OCI-LY7 (cell line): ENCODE measurements around the gene LRRC26. TPM values are rescaled to one million over a fixed set of nuclear protein-coding genes. Genes with fewer than 3 reads are reported as not detected.

Experiments used
- BruUV-seq: library from RNA; stranded (reverse); fragments of 400-500 nt; replicated peaks from 2 replicates; lab custom pipeline; 2021; lab: Mats Ljungman, UMichigan
- CTCF ChIA-PET: fragments of 300-600 bp; sonication (Branson Sonifier 250); formaldehyde crosslinking; loops from one replicate; lab custom pipeline; 2022; ENCODE audit warnings: antibody characterized with exemption; ENCODE audit not compliant: unreplicated experiment; lab: Charles Lee
- POLR2A ChIA-PET: fragments of 300-600 bp; sonication (Branson Sonifier 250); formaldehyde crosslinking; loops from one replicate; lab custom pipeline; 2022; ENCODE audit warnings: antibody characterized with exemption; lab: Charles Lee
- DNase-seq: peaks from one replicate; pipeline ENCODE4 v3.0.0-alpha.2; 2015; ENCODE audit warnings: low spot score
- H2AFZ ChIP-seq: fragments of 200-600 bp; sonication (generic), shearing (Covaris generic); 2 replicates; pipeline ENCODE4 v1.6.1; 2014; ENCODE audit warnings: mild to moderate bottlenecking, antibody characterized with exemption, low read length, moderate library complexity
- H3K27ac ChIP-seq: fragments of 200-600 bp; sonication (generic); 2 replicates; pipeline ENCODE4 v1.5.1; 2014; ENCODE audit warnings: mixed run types, low read depth, mild to moderate bottlenecking, moderate library complexity, low read length, inconsistent platforms; ENCODE audit not compliant: poor library complexity, severe bottlenecking
- H3K36me3 ChIP-seq: fragments of 200-600 bp; sonication (generic); 2 replicates; pipeline ENCODE4 v1.6.1; 2014; ENCODE audit warnings: mild to moderate bottlenecking, antibody characterized with exemption, low read length, moderate library complexity, mixed read lengths; ENCODE audit not compliant: insufficient read depth
- H3K4me1 ChIP-seq: fragments of 200-600 bp; sonication (generic); 2 replicates; pipeline ENCODE4 v1.5.1; 2014; ENCODE audit warnings: mild to moderate bottlenecking, low read length; ENCODE audit not compliant: insufficient read depth, poor library complexity, severe bottlenecking
- H3K4me2 ChIP-seq: fragments of 200-600 bp; sonication (generic); 2 replicates; pipeline ENCODE4 v1.6.1; 2014; ENCODE audit warnings: mild to moderate bottlenecking, low read length
- H3K4me3 ChIP-seq: fragments of 200-600 bp; sonication (generic); 2 replicates; pipeline ENCODE4 v1.5.1; 2014; ENCODE audit warnings: mild to moderate bottlenecking, low read depth, low read length; ENCODE audit not compliant: poor library complexity, severe bottlenecking
- H3K79me2 ChIP-seq: fragments of 200-600 bp; sonication (generic); 2 replicates; pipeline ENCODE4 v1.6.1; 2016; ENCODE audit warnings: low read depth, mild to moderate bottlenecking, low read length, moderate library complexity, mixed read lengths; ENCODE audit not compliant: insufficient read depth
- H3K9me2 ChIP-seq: fragments of 200-600 bp; sonication (generic); 2 replicates; pipeline ENCODE4 v1.6.1; 2016; ENCODE audit warnings: mild to moderate bottlenecking, low read length, mixed read lengths; ENCODE audit not compliant: insufficient read depth
- H3K9me3 ChIP-seq: fragments of 200-600 bp; sonication (generic); 2 replicates; pipeline ENCODE4 v1.6.1; 2014; ENCODE audit warnings: mild to moderate bottlenecking, mixed run types, low read length, mixed read lengths
- H4K20me1 ChIP-seq: fragments of 200-600 bp; sonication (generic); 2 replicates; pipeline ENCODE4 v1.6.1; 2014; ENCODE audit warnings: mild to moderate bottlenecking, antibody characterized with exemption, low read length, moderate library complexity, mixed read lengths; ENCODE audit not compliant: insufficient read depth
- EZH2phosphoT487 ChIP-seq: fragments of 200-600 bp; sonication (generic); IDR thresholded peaks from 2 replicates; pipeline ENCODE4 v1.6.1; 2018; ENCODE audit warnings: low read depth, borderline replicate concordance, mild to moderate bottlenecking, mixed run types, antibody characterized with exemption, low read length, moderate library complexity, mixed read lengths
- intact Hi-C: fragments of 100-400 bp; cut with micrococcal nuclease; formaldehyde crosslinking; loops from one replicate; pipeline ENCODE4 v1.10.0; 2022; ENCODE audit not compliant: unreplicated experiment
- total RNA-seq, 2 experiments: library from RNA; depleted of rRNA in 1 of 2; stranded (reverse); fragments of >200 nt in 1 of 2; shearing (Covaris generic) in 1 of 2; gene quantifications; 2 replicates each; pipeline ENCODE4 v1.2.3, GENCODE V29; 2014 to 2022
- TF ChIP-seq, protein P1 (sequence below): fragments of 200-600 bp; sonication (generic); conservative IDR thresholded peaks from 2 replicates; pipeline ENCODE4 v1.5.1; 2014; ENCODE audit warnings: mild to moderate bottlenecking, antibody characterized with exemption, low read length, moderate library complexity, mixed read lengths

LRRC26 gene
- total RNA-seq, 2 experiments from 2014 or later: not detected

DNA sequence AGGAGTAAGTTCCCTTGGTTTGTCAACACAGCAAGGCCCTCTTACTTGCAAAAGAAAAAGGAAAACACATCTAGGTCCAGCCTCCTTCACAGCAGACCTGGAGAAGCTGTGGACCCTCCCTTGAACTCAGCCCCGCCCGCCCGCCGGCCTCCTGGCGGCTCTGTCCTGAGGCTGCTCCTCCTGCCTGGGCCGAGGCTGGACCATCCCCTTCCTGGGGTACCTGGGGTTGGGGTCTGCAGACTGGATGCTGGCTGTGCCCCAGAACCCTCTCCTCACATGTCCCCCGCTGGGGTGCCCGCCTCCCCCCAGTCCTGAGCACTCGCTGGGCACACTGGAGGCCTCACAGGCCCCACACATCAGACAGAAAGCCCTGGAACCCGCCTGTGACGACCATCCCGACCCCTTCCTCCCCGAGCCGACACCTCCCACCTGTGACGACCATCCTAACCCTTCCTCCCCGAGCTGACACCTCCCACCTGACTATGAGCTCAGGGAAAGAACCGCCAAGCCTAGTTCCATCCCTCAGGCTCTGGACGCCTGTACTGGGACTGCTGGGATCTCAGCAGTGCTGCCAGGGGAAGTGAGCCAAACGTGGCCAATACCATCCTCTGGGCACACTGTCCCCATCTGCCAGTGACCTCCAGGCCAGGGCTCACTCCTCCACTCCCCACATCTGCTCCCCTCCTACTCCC lies 9.2 kb upstream of the LRRC26 start:
- H3K36me3 ChIP-seq: peaks cover 54% of the 10 kb centered on the region

DNA sequence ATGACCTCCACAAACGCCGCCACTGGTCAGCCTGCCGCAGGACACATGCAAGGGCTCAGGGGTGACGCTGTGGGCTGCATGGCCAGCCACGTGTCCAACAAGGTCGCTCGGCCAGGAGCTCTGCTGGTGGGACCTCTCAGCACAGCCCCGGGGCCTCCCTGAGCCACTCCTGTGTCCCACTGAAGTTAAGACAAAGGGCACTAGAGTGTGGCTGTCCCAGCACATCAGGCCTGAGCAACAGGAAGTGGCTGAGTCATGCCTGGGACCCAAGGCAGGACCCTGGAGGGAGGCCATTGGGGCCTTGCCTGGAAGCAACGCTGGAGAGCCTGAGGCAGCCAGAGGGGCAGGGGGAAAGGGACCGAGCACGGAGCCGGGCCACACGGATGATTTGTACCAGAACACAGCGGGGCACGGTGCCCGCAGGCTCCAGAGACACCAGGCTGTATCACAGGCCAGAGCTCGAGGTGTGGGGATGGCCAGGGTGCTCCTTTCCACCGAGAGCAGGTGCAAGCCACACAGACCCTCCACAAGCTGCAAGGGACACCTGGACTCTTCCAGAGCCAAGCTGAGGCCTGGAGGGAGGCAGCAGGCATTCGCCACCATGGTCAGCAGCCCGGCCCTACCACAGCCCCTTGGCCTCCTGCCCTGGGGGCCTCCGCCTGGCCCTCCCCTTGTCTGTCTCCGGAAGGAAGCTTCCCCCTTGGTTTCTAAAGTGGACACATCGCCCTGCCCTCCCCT lies 8.5 kb upstream of the LRRC26 start:
- no peaks in the 10 kb centered on the region for H3K9me3 ChIP-seq
- no peak overlapping the region for H3K27ac ChIP-seq
- H3K79me2 ChIP-seq: no peaks in the 10 kb centered on the region
- POLR2A ChIA-PET: no interaction called here
- CTCF ChIA-PET: no interaction called here
- no peaks in the 10 kb centered on the region for H3K9me2 ChIP-seq
- peaks cover 47% of the 10 kb centered on the region for H3K36me3 ChIP-seq
- H3K4me2 ChIP-seq: no peak overlapping the region
- no peak overlapping the region for H3K4me3 ChIP-seq
- H3K4me1 ChIP-seq: no peaks in the 10 kb centered on the region
- BruUV-seq: no TSS peak
- intact Hi-C loops: no loop called here
- TF ChIP-seq, protein P1, sequence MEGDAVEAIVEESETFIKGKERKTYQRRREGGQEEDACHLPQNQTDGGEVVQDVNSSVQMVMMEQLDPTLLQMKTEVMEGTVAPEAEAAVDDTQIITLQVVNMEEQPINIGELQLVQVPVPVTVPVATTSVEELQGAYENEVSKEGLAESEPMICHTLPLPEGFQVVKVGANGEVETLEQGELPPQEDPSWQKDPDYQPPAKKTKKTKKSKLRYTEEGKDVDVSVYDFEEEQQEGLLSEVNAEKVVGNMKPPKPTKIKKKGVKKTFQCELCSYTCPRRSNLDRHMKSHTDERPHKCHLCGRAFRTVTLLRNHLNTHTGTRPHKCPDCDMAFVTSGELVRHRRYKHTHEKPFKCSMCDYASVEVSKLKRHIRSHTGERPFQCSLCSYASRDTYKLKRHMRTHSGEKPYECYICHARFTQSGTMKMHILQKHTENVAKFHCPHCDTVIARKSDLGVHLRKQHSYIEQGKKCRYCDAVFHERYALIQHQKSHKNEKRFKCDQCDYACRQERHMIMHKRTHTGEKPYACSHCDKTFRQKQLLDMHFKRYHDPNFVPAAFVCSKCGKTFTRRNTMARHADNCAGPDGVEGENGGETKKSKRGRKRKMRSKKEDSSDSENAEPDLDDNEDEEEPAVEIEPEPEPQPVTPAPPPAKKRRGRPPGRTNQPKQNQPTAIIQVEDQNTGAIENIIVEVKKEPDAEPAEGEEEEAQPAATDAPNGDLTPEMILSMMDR: no peak
- TF ChIP-seq EZH2phosphoT487: no peak
- no peaks in the 10 kb centered on the region; the same call in 1 of the 2 replicates for H4K20me1 ChIP-seq
- H2AFZ ChIP-seq: no peak overlapping the region
- no peak for DNase-seq

More for the DNA sequence above, 9.2 kb upstream of the LRRC26 start:
- CTCF ChIA-PET: no interaction called here
- Histone ChIP-seq H2AFZ (no peak overlapping the region), H3K27ac (no peak overlapping the region), H3K4me2 (no peak overlapping the region), H3K4me3 (no peak overlapping the region), H3K9me3 (no peaks in the 10 kb centered on the region), H3K4me1 (no peaks in the 10 kb centered on the region), H3K9me2 (no peaks in the 10 kb centered on the region), H3K79me2 (no peaks in the 10 kb centered on the region), H4K20me1 (no peaks in the 10 kb centered on the region; the same call in 1 of the 2 replicates)
- no TSS peak for BruUV-seq
- POLR2A ChIA-PET: no interaction called here
- no peak for TF ChIP-seq EZH2phosphoT487
- TF ChIP-seq, protein P1: no peak
- DNase-seq: no peak
- intact Hi-C loops: no loop called here
